ENCODE measurements around the gene CAMTA1.

- TF ChIP-seq, protein P1, sequence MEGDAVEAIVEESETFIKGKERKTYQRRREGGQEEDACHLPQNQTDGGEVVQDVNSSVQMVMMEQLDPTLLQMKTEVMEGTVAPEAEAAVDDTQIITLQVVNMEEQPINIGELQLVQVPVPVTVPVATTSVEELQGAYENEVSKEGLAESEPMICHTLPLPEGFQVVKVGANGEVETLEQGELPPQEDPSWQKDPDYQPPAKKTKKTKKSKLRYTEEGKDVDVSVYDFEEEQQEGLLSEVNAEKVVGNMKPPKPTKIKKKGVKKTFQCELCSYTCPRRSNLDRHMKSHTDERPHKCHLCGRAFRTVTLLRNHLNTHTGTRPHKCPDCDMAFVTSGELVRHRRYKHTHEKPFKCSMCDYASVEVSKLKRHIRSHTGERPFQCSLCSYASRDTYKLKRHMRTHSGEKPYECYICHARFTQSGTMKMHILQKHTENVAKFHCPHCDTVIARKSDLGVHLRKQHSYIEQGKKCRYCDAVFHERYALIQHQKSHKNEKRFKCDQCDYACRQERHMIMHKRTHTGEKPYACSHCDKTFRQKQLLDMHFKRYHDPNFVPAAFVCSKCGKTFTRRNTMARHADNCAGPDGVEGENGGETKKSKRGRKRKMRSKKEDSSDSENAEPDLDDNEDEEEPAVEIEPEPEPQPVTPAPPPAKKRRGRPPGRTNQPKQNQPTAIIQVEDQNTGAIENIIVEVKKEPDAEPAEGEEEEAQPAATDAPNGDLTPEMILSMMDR (IDR thresholded peaks at IDR 0.05): no peak
- TF ChIP-seq EZH2phosphoT487 (IDR thresholded peaks at IDR 0.05) (no peak), EZH2 (IDR thresholded peaks at IDR 0.05) (no peak)
Observed at GRCh38 chr1:6958407-6959030, 173.3 kb downstream of the CAMTA1 start.

Data from neural progenitor cell (in vitro differentiated cells).